Colonic mucosa (tissue), 4 donors: ENCODE data around the gene ZBTB18. TPM values are rescaled to one million over a fixed set of nuclear protein-coding genes. Genes with fewer than 3 reads are reported as not detected.

Source experiments
- DNase-seq: peaks from one replicate; pipeline ENCODE4 v3.0.0-alpha.2; 2020
- H3K27ac ChIP-seq: fragments of 200-600 bp; one replicate; pipeline ENCODE4 v1.8.0; 2021
- H3K27me3 ChIP-seq: fragments of 200-600 bp; one replicate; pipeline ENCODE4 v1.8.0; 2021
- H3K36me3 ChIP-seq: fragments of 200-600 bp; one replicate; pipeline ENCODE4 v1.8.0; 2021
- H3K4me1 ChIP-seq: fragments of 200-600 bp; one replicate; pipeline ENCODE4 v1.8.0; 2021; ENCODE audit warnings: mild to moderate bottlenecking
- H3K4me3 ChIP-seq: fragments of 200-600 bp; one replicate; pipeline ENCODE4 v1.8.0; 2021
- H3K9ac ChIP-seq, 2 donors: one replicate each; pipeline ENCODE4 v1.7.0; 2013; ENCODE audit warnings: control low read depth in 2 of 2, low read depth in 2 of 2, low read length in 2 of 2
- H3K9me3 ChIP-seq: fragments of 200-600 bp; one replicate; pipeline ENCODE4 v1.8.0; 2021
- intact Hi-C: fragments of 100-400 bp; cut with DNase I; formaldehyde crosslinking; loops from one replicate; pipeline ENCODE4 v1.14.1; 2022
- total RNA-seq, 2 donors: library from RNA; stranded (reverse); fragmentation: NEBNext Ultra II Directional in 1 of 2; extraction: Animal tissue kit (Norgen Biotek cat#: 25700) in 1 of 2; gene quantifications; one replicate each; pipeline ENCODE4 v1.2.1, GENCODE V29; 2021
- TF ChIP-seq, protein P1 (sequence below): fragments of 200-600 bp; IDR thresholded peaks from one replicate; pipeline ENCODE4 v1.8.0; 2022; ENCODE audit warnings: antibody characterized with exemption, mild to moderate bottlenecking
- donor health status: healthy.
- donor health status: DM: no; HTN: no; CAD: no.
- donor health status: DM: no; HTN: no; CAD: no.

The ZBTB18 gene
- total RNA-seq, 2 donors from 2014 or later = 15.0 to 23.8 TPM

DNA sequence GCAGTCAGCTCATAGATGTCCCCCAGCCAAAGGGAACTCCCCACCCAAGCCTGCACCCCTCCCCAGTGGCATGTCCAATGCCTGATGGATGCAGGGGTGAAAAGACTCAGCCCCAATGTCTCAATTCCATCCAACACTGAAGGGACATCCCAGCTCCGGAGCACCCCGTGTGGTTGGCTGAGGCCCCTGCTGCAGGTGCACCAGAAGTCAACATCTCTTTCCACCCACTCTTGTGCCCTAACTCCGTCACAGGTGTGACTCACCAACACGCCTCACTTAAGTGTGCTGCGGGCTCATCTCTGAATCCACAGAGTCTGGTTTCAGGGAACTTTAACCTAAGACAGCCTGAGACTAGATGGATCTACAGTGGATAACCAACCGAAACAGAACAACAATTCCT, 40.9 kb upstream of the ZBTB18 start:
- no peaks in the 10 kb centered on the region for H3K9me3 ChIP-seq
- H3K27me3 ChIP-seq = no peaks in the 10 kb centered on the region
- H3K36me3 ChIP-seq = no peaks in the 10 kb centered on the region
- no peak overlapping the region for H3K4me3 ChIP-seq
- intact Hi-C loops = loop anchor here (10.0 kb wide), 2 partner anchors 265 to 665 kb away; no protein-coding TSS in a partner anchor
- no peak for DNase-seq
- no peaks in the 10 kb centered on the region for H3K4me1 ChIP-seq
- TF ChIP-seq, protein P1, sequence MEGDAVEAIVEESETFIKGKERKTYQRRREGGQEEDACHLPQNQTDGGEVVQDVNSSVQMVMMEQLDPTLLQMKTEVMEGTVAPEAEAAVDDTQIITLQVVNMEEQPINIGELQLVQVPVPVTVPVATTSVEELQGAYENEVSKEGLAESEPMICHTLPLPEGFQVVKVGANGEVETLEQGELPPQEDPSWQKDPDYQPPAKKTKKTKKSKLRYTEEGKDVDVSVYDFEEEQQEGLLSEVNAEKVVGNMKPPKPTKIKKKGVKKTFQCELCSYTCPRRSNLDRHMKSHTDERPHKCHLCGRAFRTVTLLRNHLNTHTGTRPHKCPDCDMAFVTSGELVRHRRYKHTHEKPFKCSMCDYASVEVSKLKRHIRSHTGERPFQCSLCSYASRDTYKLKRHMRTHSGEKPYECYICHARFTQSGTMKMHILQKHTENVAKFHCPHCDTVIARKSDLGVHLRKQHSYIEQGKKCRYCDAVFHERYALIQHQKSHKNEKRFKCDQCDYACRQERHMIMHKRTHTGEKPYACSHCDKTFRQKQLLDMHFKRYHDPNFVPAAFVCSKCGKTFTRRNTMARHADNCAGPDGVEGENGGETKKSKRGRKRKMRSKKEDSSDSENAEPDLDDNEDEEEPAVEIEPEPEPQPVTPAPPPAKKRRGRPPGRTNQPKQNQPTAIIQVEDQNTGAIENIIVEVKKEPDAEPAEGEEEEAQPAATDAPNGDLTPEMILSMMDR = no peak
- H3K9ac ChIP-seq = no peak overlapping the region
- H3K27ac ChIP-seq = no peak overlapping the region

DNA sequence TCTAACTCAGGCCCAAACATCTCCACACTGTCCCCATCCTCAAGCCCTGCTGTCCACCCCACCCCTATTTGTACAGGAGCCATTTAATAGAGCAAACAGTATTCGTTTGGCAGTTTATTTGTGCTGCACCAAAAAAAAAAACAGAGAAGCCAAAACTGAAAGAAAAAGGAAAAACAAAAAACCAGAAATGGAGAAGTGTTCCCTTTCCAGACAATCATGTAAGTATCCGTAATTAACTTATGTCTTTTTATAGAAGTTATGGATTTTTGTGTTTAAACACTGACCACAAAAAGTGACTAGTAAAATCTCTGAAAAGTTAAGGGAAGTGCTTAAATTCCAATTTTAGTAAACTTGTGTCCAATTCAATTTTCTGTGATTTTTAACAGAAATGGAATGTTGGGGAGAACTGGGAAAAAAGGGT, 40.4 kb upstream of the ZBTB18 start:
- no peaks in the 10 kb centered on the region for H3K4me1 ChIP-seq

DNA sequence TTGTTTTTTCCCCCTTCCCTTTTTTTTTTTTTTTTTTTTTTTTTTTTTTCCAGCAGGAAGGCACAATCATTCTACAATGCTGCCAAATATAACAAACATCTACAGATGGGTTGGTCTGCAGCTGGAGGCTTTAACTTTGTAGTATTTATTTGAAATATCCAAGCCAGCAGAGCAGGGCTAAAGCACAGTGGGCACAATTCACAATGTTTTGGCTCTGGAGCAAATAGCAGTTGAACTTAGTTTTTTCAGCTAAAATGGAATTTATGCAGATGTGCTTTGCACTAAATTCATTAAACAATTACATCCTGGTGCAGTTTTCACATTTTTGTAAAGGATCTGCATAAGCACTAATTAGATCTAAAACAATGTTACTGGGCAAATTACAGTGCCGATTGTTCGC, 39.8 kb upstream of the ZBTB18 start:
- no peak overlapping the region for H3K9ac ChIP-seq
- no peak overlapping the region for H3K4me3 ChIP-seq
- H3K4me1 ChIP-seq = no peaks in the 10 kb centered on the region
- no peak overlapping the region for H3K27ac ChIP-seq
- H3K36me3 ChIP-seq = no peaks in the 10 kb centered on the region
- no peaks in the 10 kb centered on the region for H3K27me3 ChIP-seq
- TF ChIP-seq, protein P1 = no peak
- no peaks in the 10 kb centered on the region for H3K9me3 ChIP-seq
- no peak for DNase-seq
- intact Hi-C loops = loop anchor here (10.0 kb wide), 2 partner anchors 264 to 666 kb away; no protein-coding TSS in a partner anchor

More for the DNA sequence above, 40.4 kb upstream of the ZBTB18 start:
- no peak overlapping the region for H3K27ac ChIP-seq
- intact Hi-C loops = loop anchor here (10.0 kb wide), 2 partner anchors 264 to 666 kb away; no protein-coding TSS in a partner anchor
- no peak overlapping the region for H3K9ac ChIP-seq
- no peaks in the 10 kb centered on the region for H3K9me3 ChIP-seq
- no peaks in the 10 kb centered on the region for H3K27me3 ChIP-seq
- no peak overlapping the region for H3K4me3 ChIP-seq
- DNase-seq = no peak
- no peaks in the 10 kb centered on the region for H3K36me3 ChIP-seq
- TF ChIP-seq, protein P1 = no peak

DNA sequence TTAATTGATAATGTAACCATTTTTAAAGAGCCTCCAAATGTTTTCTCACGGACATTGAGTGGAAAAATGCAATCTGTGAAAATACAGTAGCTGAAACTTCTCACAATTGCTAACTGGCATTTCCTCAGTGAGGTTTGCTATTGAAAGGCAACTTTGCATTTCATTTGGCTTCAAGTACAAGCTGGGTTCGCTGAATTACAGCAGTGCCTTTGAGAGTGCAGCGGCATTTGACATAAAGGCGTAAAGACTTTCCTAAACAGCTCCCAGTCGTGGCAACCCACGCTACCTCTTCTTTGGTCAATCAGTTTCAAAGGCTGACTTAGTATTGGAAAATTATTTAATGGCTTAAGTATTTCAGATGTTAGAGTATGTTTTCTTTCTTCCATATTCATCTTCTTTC, 39.3 kb upstream of the ZBTB18 start:
- Histone ChIP-seq H3K27me3 (no peaks in the 10 kb centered on the region), H3K36me3 (no peaks in the 10 kb centered on the region), H3K9me3 (no peaks in the 10 kb centered on the region), H3K9ac (no peak overlapping the region), H3K4me3 (no peak overlapping the region), H3K4me1 (no peaks in the 10 kb centered on the region), H3K27ac (no peak overlapping the region)
- TF ChIP-seq, protein P1 = no peak
- intact Hi-C loops = loop anchor here (10.0 kb wide), 2 partner anchors 263 to 667 kb away; no protein-coding TSS in a partner anchor
- DNase-seq = no peak

DNA sequence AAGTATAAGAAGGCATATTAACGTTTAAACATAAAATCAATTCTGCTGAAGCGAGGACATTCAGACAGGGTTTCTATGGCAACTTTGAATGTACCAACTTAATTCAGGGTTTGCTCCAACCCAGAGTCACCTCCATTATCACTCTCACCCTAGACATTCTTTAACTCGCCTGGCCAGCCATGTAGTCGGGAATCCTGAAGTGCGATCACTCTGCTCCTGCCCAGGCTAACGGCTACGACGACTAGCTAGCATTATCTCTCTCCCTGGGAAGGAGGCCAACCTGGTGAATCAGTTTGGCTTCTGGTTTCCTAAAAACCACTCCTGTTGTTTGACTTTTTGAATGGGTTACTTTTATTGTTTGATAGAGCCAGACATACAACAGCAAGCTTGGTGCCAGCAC, 38.9 kb upstream of the ZBTB18 start:
- TF ChIP-seq, protein P1 = no peak
- Histone ChIP-seq H3K9me3 (no peaks in the 10 kb centered on the region), H3K27ac (no peak overlapping the region), H3K4me3 (no peak overlapping the region), H3K4me1 (no peaks in the 10 kb centered on the region), H3K9ac (no peak overlapping the region), H3K36me3 (no peaks in the 10 kb centered on the region), H3K27me3 (no peaks in the 10 kb centered on the region)
- no peak for DNase-seq
- intact Hi-C loops = loop anchor here (10.0 kb wide), 2 partner anchors 263 to 667 kb away; no protein-coding TSS in a partner anchor
